GM21619 (cell line): ENCODE data around the gene LYPD1.

Experiments
- ATAC-seq: cut with Tn5 transposase; IDR thresholded peaks from one replicate; pipeline ENCODE4 v1.9.1; 2021; ENCODE audit not compliant: unreplicated experiment

LYPD1 gene

GRCh38 chr2:132668987-132669907, 758 bp downstream of the LYPD1 start:
- ATAC-seq, result no peak

- ATAC-seq, result no peak
Observed at GRCh38 chr2:132668189-132668823, 1.7 kb downstream of the LYPD1 start.

GRCh38 chr2:132667706-132668105, 2.3 kb downstream of the LYPD1 start:
- ATAC-seq, result no peak

- no peak for ATAC-seq
Observed at GRCh38 chr2:132665401-132666140, 4.4 kb downstream of the LYPD1 start.

- no peak for ATAC-seq
Observed at GRCh38 chr2:132664096-132664495, 5.9 kb downstream of the LYPD1 start.

- no peak for ATAC-seq
Observed at GRCh38 chr2:132662732-132663131, 7.3 kb downstream of the LYPD1 start.

GRCh38 chr2:132659331-132659730, 10.7 kb downstream of the LYPD1 start:
- no peak for ATAC-seq

- no peak for ATAC-seq
Observed at GRCh38 chr2:132656266-132656975, 13.6 kb downstream of the LYPD1 start.

- no peak for ATAC-seq
Observed at GRCh38 chr2:132654968-132655367, 15.0 kb downstream of the LYPD1 start.

- ATAC-seq, result no peak
Observed at GRCh38 chr2:132654335-132654734, 15.7 kb downstream of the LYPD1 start.

GRCh38 chr2:132652474-132652873, 17.5 kb downstream of the LYPD1 start:
- no peak for ATAC-seq

GRCh38 chr2:132651115-132652045, 18.6 kb downstream of the LYPD1 start:
- no peak for ATAC-seq

- ATAC-seq, result no peak
Observed at GRCh38 chr2:132646540-132647108, 23.4 kb downstream of the LYPD1 start.

- ATAC-seq, result no peak
Observed at GRCh38 chr2:132645722-132646539, 24.1 kb downstream of the LYPD1 start.

- ATAC-seq, result no peak
Observed at GRCh38 chr2:132645176-132645575, 24.8 kb downstream of the LYPD1 start.

- ATAC-seq, result no peak
Observed at GRCh38 chr2:132642415-132642814, 27.6 kb downstream of the LYPD1 start.

GRCh38 chr2:132641819-132642218, 28.2 kb downstream of the LYPD1 start:
- no peak for ATAC-seq

GRCh38 chr2:132640116-132640515, 29.9 kb downstream of the LYPD1 start:
- no peak for ATAC-seq
